HG03432 (cell line): ENCODE results near the gene ATRIP.
A peak's percentile ranks its signal among the peaks of the same experiment; 100 is the strongest.

Source experiments
- ATAC-seq: cut with Tn5 transposase; IDR thresholded peaks from one replicate; pipeline ENCODE4 v1.9.1; 2021; ENCODE audit warnings: mild to moderate bottlenecking, moderate library complexity; ENCODE audit not compliant: unreplicated experiment

The ATRIP gene

GRCh38 chr3:48501196-48501595, 54.7 kb downstream of the ATRIP start:
- no peak for ATAC-seq

- no peak for ATAC-seq
Measured at GRCh38 chr3:48502121-48502520, 55.6 kb downstream of the ATRIP start.

GRCh38 chr3:48502728-48503168, 56.2 kb downstream of the ATRIP start:
- no peak for ATAC-seq

GRCh38 chr3:48503401-48504050, 57.0 kb downstream of the ATRIP start:
- ATAC-seq = no peak

GRCh38 chr3:48504051-48504946, 57.8 kb downstream of the ATRIP start, which contains the start of gene SHISA5:
Gene SHISA5, minus strand, starts transcription at chr3:48504174. Its CDS starts 80 bp downstream, at chr3:48504094.
- no peak for ATAC-seq

- no peak for ATAC-seq
Measured at GRCh38 chr3:48505146-48505545, 58.6 kb downstream of the ATRIP start.

GRCh38 chr3:48505968-48506504, 59.5 kb downstream of the ATRIP start:
- no peak for ATAC-seq

- peak; percentile 67 for ATAC-seq
Measured at GRCh38 chr3:48507256-48508061, 60.9 kb downstream of the ATRIP start.

- no peak for ATAC-seq
Measured at GRCh38 chr3:48511551-48511950, 65.0 kb downstream of the ATRIP start.

- ATAC-seq = no peak
Measured at GRCh38 chr3:48514431-48515227, 68.1 kb downstream of the ATRIP start.
